Measurements from ENCODE around the gene HOXA11.

Gene HOXA11

DNA sequence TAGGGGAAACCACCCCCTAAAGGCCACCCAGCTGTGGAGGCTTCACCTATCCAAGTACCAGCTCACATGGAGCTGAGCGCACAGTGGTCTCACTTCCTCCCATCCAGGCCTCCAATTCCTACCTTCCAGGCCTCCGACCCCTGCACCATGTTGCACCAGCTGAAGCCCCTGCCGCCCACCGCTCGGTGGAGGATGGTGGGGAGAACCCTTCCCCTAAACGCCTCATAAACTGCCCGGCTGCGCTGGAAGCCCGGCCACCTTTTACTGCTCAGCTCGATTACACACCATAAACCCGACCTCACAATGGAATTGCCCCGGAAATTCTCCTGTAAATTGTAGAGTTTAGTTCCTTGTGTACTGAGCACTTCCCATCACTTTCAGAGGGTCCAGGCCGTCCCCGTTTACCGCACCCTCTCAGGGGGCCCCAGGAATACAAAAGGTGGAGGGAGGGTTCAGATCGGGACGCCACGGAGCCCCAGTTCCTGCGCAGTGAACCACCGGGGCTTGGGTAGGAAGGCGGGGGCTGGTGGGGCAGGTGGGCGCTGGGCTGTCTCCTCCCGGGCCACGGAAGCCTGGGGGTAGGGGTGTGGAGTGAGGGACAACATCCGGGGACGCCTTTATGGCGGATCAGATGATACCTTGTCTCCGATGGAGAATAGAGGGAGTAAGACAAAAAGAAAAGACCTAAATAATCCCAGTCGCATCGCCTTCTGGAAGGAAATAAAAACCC lies 27.2 kb downstream of the HOXA11 start:
- no peak for DNase-seq

- no peak for DNase-seq
These were observed 27.9 kb downstream of the HOXA11 start for GRCh38 chr7:27156916-27157701.

GRCh38 chr7:27156508-27156898 lies 28.5 kb downstream of the HOXA11 start, which contains the start of gene HOXA7:
TSS of gene HOXA7 (minus strand) at chr7:27156675. CDS start at chr7:27156545, 130 bp downstream.
- peak in 1 of 3 donors; percentile 28 for DNase-seq

DNA sequence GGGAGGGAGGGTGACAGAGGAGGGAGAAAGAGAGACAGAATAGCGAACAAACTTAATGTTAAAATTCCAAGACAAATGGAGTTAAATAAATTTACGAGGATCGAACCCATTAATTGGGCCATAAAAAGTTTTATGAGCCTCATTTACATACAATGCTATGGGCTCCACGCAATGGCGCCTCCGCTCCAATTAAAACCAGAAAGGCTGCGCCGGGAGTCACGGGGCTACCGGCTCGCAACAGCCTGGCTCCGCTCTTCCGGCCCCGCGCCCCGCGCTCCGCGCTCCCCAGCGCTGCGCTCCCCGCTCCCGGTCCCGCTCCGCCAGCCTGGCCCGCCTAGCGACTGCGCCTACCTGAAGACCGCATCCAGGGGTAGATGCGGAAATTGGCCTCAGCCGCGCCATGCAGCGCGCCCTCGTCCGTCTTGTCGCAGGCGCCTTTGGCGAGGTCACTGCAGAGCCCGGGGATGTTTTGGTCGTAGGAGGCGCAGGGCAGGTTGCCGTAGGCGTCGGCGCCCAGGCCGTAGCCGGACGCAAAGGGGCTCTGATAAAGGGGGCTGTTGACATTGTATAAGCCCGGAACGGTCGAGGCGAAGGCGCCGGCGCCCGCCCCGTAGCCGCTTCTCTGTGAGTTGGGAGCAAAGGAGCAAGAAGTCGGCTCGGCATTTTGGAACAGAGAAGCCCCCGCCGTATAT lies 29.1 kb downstream of the HOXA11 start:
- peak in 1 of 3 donors; percentile 54 for DNase-seq

- peak in 1 of 3 donors; percentile 39 for DNase-seq
These were observed 29.9 kb downstream of the HOXA11 start for GRCh38 chr7:27154901-27155815.

DNA sequence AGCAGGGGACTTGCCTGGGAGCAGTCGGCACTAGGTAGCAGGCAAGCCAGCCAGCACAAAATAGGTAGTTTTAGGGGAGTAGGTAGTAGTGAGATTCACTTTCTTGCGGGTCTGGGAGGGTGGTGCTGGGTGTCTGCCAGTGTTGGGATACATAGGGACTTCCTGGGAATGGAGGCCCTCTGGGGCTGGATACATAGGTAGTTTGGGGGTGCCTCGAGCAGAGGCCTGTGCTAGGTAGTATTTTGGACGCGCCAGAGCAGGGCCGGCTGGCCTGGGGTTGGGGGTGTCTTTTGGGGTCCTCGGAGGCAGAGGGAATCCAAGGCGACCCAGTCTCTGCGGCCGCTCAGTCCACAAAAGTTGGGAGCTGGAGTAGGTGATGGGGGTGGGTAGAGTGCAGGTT lies 30.7 kb downstream of the HOXA11 start:
- DNase-seq = no peak

DNA sequence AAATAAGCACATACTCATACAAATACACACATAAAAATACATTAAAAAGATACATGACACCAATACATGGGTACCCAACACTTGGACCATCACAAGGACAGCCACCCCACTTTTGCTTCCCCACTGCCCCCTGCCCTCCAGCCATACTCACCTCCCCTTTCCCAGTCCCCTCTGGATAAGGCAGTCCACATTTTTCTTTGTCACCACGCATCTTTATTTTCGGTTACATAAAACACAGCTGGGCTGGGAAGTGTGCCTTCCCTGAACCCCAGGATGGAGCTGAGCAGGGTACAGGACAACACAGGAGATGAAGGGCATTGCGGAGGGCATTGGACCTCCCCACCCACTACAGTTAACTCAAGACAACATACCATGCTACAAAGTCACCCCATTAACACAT lies 31.5 kb downstream of the HOXA11 start:
- no peak for DNase-seq

GRCh38 chr7:27152816-27153442 lies 32.1 kb downstream of the HOXA11 start:
- DNase-seq = no peak

GRCh38 chr7:27151931-27152815 lies 32.9 kb downstream of the HOXA11 start, which contains the start of gene HOXA3:
TSS of gene HOXA3 (minus strand) at chr7:27152583. CDS start at chr7:27110640, 41,943 bp downstream.
- DNase-seq = peak in 1 of 3 donors; percentile 57

DNA sequence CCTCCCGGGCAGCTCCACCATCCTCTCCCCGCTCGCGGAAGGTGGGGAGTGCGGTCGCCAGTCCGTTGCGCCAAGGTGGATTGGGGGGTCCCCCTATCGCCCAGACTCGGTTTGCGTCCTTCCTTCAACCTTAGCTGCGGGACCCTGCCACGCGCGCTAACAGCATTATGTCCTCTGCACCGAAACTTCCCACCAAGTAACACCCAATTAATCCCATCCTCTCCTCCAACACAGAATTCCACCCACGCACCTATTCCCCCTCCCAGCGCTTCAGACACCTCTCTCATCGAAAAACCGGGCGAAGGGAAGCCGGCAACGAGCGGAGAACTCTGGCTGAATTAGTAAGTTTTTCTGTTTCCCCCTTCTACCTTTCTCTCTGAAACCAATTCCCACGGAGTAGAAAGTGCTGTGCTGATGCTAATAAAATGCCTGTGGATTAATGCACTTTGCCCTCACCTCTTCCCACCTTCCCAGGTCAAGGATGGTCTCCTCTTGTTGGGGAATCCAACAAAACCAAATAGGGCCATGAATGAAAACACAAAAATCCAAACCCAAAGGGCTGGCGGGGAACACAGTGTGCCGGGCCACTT lies 33.6 kb downstream of the HOXA11 start:
- DNase-seq = no peak

DNA sequence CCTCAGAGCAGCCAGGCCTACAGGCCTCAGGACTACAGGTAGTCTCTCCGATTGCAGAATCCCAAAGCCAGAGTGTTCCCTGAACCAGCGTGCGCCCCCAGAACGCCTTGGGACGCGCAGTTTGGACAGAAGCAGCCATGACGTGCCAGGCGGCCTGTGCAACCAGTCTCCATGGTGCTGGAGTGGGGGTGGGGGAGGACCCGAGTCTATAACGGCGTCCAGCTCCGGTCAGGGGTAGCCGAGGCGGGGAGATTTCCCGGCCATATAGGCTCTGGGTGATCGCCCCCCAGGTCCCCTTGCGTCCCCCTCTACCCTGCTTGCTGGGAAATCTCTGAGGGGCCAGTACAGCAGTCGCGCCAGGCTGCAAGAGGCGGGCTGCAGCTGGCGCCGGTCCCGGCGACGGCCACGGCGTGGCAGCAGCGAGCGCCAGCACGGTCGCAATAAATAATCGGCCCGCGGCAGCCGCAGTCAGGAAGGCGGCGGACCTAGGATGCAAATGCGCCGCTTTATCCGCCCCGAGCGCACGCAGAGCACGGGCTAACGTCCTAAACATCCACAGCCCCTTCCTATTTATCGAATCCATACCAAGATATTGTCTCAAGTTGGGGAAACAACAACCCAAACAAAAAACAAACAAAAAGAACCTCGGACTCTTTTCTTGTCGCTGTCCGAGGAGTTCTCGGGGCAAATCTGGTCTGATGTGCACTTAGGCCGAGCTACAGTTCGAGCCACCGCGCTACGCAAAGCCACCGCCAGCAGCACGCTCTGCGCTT lies 34.3 kb downstream of the HOXA11 start:
- peak; percentile 79 to 90 (median 87) for DNase-seq

- DNase-seq = no peak
These were observed 35.0 kb downstream of the HOXA11 start for GRCh38 chr7:27149842-27150567.

GRCh38 chr7:27148756-27149641 lies 36.0 kb downstream of the HOXA11 start:
- DNase-seq = no peak

DNA sequence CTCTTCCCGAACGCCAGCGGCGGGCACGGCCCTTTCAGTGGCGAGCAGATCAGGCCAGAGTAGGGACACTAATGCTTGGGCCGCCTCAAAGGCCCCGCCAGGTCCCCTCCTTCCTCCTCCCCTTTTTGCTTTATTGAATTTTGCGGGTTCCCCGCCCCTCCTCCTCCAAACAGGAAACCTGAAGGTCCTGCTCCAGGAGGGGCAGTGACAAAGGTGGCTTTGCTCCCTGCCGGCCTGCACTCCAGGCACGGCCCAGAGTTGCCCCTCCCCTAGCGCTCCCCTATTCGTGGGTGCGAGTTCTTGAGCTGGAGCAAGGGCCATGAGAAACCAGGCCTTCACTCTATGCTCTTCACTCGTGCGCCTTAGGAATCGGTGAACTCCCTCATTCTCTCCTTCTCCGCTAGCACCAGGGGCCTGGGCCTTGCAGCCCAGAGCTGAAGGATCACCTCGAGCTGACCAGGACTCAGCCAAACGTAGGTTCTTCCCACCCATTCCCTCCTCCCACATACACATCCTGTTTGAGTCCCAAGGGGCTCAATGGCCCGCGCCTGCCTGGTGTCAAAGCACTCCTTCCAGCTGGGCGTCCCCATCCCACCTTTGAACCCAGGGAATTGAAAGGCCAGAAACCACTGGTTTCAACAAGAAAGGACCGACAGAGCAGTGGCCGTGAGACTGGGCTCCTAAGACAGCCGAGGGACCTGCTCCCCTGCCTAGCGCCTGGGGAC lies 36.8 kb downstream of the HOXA11 start:
- DNase-seq = no peak

DNA sequence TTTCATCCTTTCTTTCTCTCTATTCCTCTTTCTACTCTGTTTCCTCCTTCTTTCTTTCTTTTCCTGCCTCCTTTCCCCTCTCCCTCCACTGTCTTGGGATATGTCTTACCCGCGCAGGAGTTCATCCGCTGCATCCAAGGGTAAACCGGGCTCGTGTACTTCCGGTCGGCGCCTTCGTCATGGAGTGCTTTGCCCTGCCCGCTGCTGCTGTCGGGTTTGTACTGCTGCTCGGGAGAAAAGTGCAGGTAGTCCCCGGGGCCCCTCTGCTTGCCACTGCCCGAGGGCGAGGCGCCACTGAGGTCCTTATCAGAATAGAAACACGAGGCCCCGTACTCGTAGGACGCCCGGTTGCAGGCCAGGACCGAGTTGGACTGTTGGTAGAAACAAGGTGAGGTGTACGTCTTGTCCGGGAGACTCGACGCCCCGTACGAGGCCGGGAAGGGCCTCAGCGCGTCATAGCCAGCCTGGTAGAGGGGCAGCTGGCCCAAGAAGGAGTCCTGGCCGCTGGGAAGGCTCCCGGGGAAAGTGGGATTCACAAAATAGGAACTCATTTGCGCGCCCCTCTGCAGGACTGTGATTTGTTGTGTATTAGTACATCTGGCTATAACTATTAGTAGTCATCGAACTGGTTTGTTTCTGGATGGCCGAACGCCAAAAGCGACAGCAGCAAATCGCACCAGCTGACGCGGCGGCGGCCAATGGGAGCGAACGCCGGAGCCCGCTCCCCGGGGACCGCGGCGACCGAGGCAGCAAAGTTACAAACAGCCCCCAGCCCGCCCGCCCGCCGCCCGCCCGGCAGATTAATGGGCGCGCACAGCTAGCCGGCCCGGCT lies 37.6 kb downstream of the HOXA11 start, which contains the start of gene HOXA6:
Gene HOXA6, minus strand, starts transcription at position 576 of the 832 bp plus-strand sequence. Its CDS starts 25 bp downstream, at position 551.
- peak in 1 of 3 donors; percentile 57 for DNase-seq

Data from suppressor macrophage treated with lipopolysaccharide for 1 hour (primary cell).